Neural cell (in vitro differentiated cells): Measurements from ENCODE around the gene C1orf50. TPM values are rescaled to one million over a fixed set of nuclear protein-coding genes. Genes with fewer than 3 reads are reported as not detected.

Source experiments
- H2AFZ ChIP-seq: fragments of 200-600, 300-800 bp; sonication (generic), shearing (Covaris generic); 2 replicates; pipeline ENCODE4 v1.6.0; 2014; ENCODE audit warnings: low read depth, mild to moderate bottlenecking, antibody characterized with exemption, low read length, moderate library complexity
- H3F3A ChIP-seq: fragments of 200-600 bp; shearing (Covaris generic); 2 replicates; pipeline ENCODE4 v1.6.1; 2016; ENCODE audit warnings: mild to moderate bottlenecking, moderate library complexity, mixed read lengths, antibody characterized with exemption, low read length; ENCODE audit not compliant: insufficient read depth, poor library complexity, severe bottlenecking
- H3K27ac ChIP-seq: fragments of 200-600, 300-800 bp; sonication (generic), shearing (Covaris generic); 2 replicates; pipeline ENCODE4 v1.5.1; 2014; ENCODE audit warnings: mild to moderate bottlenecking, low read length, moderate library complexity
- H3K27me3 ChIP-seq: fragments of 300-800, 200-600 bp; sonication (generic), shearing (Covaris generic); 2 replicates; pipeline ENCODE4 v1.6.0; 2014; ENCODE audit warnings: mild to moderate bottlenecking, low read depth, low read length, moderate library complexity; ENCODE audit not compliant: insufficient read depth
- H3K36me3 ChIP-seq: fragments of 300-800, 200-600 bp; sonication (generic), shearing (Covaris generic); 2 replicates; pipeline ENCODE4 v1.5.1; 2014; ENCODE audit warnings: mild to moderate bottlenecking, antibody characterized with exemption, low read length, moderate library complexity; ENCODE audit not compliant: insufficient read depth
- H3K4me2 ChIP-seq: fragments of 300-800, 200-600 bp; sonication (generic), shearing (Covaris generic); 2 replicates; pipeline ENCODE4 v1.6.0; 2014; ENCODE audit warnings: mild to moderate bottlenecking, low read length
- H3K4me3 ChIP-seq: fragments of 300-800, 200-600 bp; sonication (generic), shearing (Covaris generic); 2 replicates; pipeline ENCODE4 v1.5.1; 2014; ENCODE audit warnings: mild to moderate bottlenecking, low read length, moderate library complexity
- H3K79me2 ChIP-seq: fragments of 200-600 bp; shearing (Covaris generic); replicated peaks from 2 replicates; pipeline ENCODE4 v1.6.0; 2014; ENCODE audit warnings: mild to moderate bottlenecking, low read length, moderate library complexity; ENCODE audit not compliant: insufficient read depth
- H3K9ac ChIP-seq: fragments of 300-800, 200-600 bp; sonication (generic), shearing (Covaris generic); 2 replicates; pipeline ENCODE4 v1.6.1; 2016; ENCODE audit warnings: mild to moderate bottlenecking, low read length, mixed read lengths
- H3K9me2 ChIP-seq: fragments of 200-600 bp; shearing (Covaris generic); 2 replicates; pipeline ENCODE4 v1.6.1; 2016; ENCODE audit warnings: mild to moderate bottlenecking, low read length, mixed read lengths; ENCODE audit not compliant: insufficient read depth
- H3K9me3 ChIP-seq: fragments of 200-600, 300-800 bp; sonication (generic), shearing (Covaris generic); 2 replicates; pipeline ENCODE4 v1.6.1; 2016; ENCODE audit warnings: mild to moderate bottlenecking, mixed run types, low read length, moderate library complexity, mixed read lengths
- H4K20me1 ChIP-seq: fragments of 200-600 bp; shearing (Covaris generic); 2 replicates; pipeline ENCODE4 v1.6.1; 2016; ENCODE audit warnings: mild to moderate bottlenecking, mixed run types; ENCODE audit not compliant: insufficient read depth
- EP300 ChIP-seq: fragments of 450-650 bp; conservative IDR thresholded peaks from 2 replicates; pipeline ENCODE4 v1.6.1; 2014; ENCODE audit warnings: antibody characterized with exemption, mild to moderate bottlenecking, moderate library complexity; ENCODE audit not compliant: poor library complexity, severe bottlenecking
- EZH2 ChIP-seq: fragments of 200-600, 300-800 bp; shearing (Covaris generic), sonication (generic); IDR thresholded peaks from 2 replicates; pipeline ENCODE4 v1.6.1; 2014; ENCODE audit warnings: antibody characterized with exemption, low read length, borderline replicate concordance, mild to moderate bottlenecking; ENCODE audit not compliant: insufficient read depth, poor library complexity, severe bottlenecking
- POLR2AphosphoS5 ChIP-seq: IDR thresholded peaks from 2 replicates; pipeline ENCODE4 v1.6.1; 2012
- RAD21 ChIP-seq: fragments of 450-650 bp; conservative IDR thresholded peaks from 2 replicates; pipeline ENCODE4 v1.6.1; 2014; ENCODE audit warnings: antibody characterized with exemption, mild to moderate bottlenecking, moderate library complexity
- SMC3 ChIP-seq: fragments of 450-650 bp; conservative IDR thresholded peaks from 2 replicates; pipeline ENCODE4 v1.6.1; 2014; ENCODE audit warnings: antibody characterized with exemption, mild to moderate bottlenecking, moderate library complexity; ENCODE audit not compliant: poor library complexity
- TAF1 ChIP-seq: IDR thresholded peaks from 2 replicates; pipeline ENCODE4 v1.6.1; 2012; ENCODE audit warnings: low read depth
- polyA plus RNA-seq: library from polyadenylated mRNA; depleted of rRNA; stranded (reverse); fragments of >200 nt; gene quantifications from 2 replicates; pipeline ENCODE4 v1.2.3, GENCODE V29; 2014
- TF ChIP-seq, protein P1 (sequence below): IDR thresholded peaks from 2 replicates; pipeline ENCODE4 v1.6.1; 2012; ENCODE audit warnings: borderline replicate concordance
- TF ChIP-seq, protein P2 (sequence below): fragments of 450-650 bp; IDR thresholded peaks from 2 replicates; pipeline ENCODE4 v1.5.1; 2014; ENCODE audit warnings: antibody characterized with exemption, mild to moderate bottlenecking, moderate library complexity; ENCODE audit not compliant: poor library complexity, severe bottlenecking

The C1orf50 gene
- polyA plus RNA-seq, 1 donor from 2014 or later: 26.7 TPM

DNA sequence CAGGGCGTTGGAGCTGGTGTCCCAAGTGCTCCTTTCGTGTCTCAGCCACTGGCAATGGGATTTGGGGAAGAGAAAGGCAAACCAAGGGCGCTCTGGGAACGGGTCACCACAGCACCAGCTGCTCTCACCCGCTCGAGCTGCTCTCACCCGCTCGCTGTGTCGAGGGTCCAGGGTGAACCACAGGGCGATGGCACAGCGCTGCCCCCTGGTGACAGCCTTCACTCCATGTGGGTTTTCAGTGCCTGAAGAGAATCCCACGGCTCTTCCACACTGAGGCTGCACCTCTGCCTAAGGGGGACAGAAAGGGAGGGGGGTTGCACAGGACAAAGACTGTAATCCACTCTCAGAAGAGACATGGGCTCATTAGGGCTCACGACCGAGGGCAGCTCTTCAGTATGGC is 19.9 kb upstream of the C1orf50 start:
- peaks cover 4% of the 10 kb centered on the region for H3K36me3 ChIP-seq
- H2AFZ ChIP-seq: no peak overlapping the region
- H3K9me3 ChIP-seq: peaks cover 4% of the 10 kb centered on the region
- no peak overlapping the region for H3K4me2 ChIP-seq
- no peaks in the 10 kb centered on the region for H4K20me1 ChIP-seq
- H3F3A ChIP-seq: no peaks in the 10 kb centered on the region
- no peaks in the 10 kb centered on the region for H3K79me2 ChIP-seq
- no peak overlapping the region for H3K4me3 ChIP-seq
- no peak overlapping the region for H3K27ac ChIP-seq
- H3K9ac ChIP-seq: no peak overlapping the region
- TF ChIP-seq EZH2 (no peak), TAF1 (no peak), RAD21 (peak; percentile 38), POLR2AphosphoS5 (no peak), EP300 (no peak), SMC3 (peak; percentile 52)
- TF ChIP-seq, protein P1, sequence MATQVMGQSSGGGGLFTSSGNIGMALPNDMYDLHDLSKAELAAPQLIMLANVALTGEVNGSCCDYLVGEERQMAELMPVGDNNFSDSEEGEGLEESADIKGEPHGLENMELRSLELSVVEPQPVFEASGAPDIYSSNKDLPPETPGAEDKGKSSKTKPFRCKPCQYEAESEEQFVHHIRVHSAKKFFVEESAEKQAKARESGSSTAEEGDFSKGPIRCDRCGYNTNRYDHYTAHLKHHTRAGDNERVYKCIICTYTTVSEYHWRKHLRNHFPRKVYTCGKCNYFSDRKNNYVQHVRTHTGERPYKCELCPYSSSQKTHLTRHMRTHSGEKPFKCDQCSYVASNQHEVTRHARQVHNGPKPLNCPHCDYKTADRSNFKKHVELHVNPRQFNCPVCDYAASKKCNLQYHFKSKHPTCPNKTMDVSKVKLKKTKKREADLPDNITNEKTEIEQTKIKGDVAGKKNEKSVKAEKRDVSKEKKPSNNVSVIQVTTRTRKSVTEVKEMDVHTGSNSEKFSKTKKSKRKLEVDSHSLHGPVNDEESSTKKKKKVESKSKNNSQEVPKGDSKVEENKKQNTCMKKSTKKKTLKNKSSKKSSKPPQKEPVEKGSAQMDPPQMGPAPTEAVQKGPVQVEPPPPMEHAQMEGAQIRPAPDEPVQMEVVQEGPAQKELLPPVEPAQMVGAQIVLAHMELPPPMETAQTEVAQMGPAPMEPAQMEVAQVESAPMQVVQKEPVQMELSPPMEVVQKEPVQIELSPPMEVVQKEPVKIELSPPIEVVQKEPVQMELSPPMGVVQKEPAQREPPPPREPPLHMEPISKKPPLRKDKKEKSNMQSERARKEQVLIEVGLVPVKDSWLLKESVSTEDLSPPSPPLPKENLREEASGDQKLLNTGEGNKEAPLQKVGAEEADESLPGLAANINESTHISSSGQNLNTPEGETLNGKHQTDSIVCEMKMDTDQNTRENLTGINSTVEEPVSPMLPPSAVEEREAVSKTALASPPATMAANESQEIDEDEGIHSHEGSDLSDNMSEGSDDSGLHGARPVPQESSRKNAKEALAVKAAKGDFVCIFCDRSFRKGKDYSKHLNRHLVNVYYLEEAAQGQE: no peak
- TF ChIP-seq, protein P2, sequence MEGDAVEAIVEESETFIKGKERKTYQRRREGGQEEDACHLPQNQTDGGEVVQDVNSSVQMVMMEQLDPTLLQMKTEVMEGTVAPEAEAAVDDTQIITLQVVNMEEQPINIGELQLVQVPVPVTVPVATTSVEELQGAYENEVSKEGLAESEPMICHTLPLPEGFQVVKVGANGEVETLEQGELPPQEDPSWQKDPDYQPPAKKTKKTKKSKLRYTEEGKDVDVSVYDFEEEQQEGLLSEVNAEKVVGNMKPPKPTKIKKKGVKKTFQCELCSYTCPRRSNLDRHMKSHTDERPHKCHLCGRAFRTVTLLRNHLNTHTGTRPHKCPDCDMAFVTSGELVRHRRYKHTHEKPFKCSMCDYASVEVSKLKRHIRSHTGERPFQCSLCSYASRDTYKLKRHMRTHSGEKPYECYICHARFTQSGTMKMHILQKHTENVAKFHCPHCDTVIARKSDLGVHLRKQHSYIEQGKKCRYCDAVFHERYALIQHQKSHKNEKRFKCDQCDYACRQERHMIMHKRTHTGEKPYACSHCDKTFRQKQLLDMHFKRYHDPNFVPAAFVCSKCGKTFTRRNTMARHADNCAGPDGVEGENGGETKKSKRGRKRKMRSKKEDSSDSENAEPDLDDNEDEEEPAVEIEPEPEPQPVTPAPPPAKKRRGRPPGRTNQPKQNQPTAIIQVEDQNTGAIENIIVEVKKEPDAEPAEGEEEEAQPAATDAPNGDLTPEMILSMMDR: peak; percentile 29
- no peaks in the 10 kb centered on the region for H3K27me3 ChIP-seq
- no peaks in the 10 kb centered on the region for H3K9me2 ChIP-seq

DNA sequence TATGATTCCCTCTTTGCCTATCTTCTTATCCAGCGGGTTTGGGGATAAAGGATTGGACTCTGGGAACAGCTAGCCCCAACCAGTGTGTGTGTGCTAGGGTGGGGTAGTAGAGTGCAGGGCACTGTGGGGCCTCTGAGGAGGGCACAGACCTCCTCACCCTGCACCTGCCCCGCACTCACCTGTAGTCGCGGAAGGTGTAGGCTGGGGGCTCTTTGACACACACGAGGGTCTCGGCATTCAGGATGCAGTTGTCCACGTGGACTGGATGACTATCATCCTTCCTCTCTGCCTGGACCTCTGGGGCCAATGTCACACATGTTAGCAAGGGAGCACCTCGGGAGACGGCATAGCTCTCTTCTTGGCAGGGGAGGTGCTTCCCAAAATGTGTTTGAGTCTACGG is 19.0 kb upstream of the C1orf50 start:
- Histone ChIP-seq H3K9me3 (peaks cover 5% of the 10 kb centered on the region), H3F3A (no peaks in the 10 kb centered on the region), H3K27me3 (no peaks in the 10 kb centered on the region), H3K79me2 (no peaks in the 10 kb centered on the region), H3K27ac (no peak overlapping the region), H3K9me2 (no peaks in the 10 kb centered on the region), H3K4me2 (no peak overlapping the region), H2AFZ (no peak overlapping the region), H3K9ac (no peak overlapping the region), H4K20me1 (no peaks in the 10 kb centered on the region), H3K4me3 (no peak overlapping the region), H3K36me3 (peaks cover 13% of the 10 kb centered on the region)
- TF ChIP-seq SMC3 (no peak), EP300 (no peak), TAF1 (no peak)
